ENCODE results near the gene TMEM202.

The TMEM202 gene

GRCh38 chr15:72365844-72366243 is 32.3 kb upstream of the TMEM202 start:
- TF ChIP-seq CTCF (IDR thresholded peaks at IDR 0.05; ENCODE audit: insufficient read depth, low read length, missing control alignments) = no peak
- ChIA-PET CTCF (interaction anchor here (1.5 kb wide), 1 partner anchor 10 kb away, joined by 3 read pairs; no protein-coding TSS in a partner anchor), POLR2A (no interaction called here)
- H3K4me3 ChIP-seq (ENCODE audit: low read depth, low read length) = no peak overlapping the region
- no peak for DNase-seq (ENCODE audit: low read depth, low spot score)

GRCh38 chr15:72368325-72368724 is 29.8 kb upstream of the TMEM202 start:
- no peak for DNase-seq (ENCODE audit: low read depth, low spot score)
- ChIA-PET CTCF (no interaction called here), POLR2A (no interaction called here)
- H3K4me3 ChIP-seq (ENCODE audit: low read depth, low read length) = no peak overlapping the region
- no peak for TF ChIP-seq CTCF (IDR thresholded peaks at IDR 0.05; ENCODE audit: insufficient read depth, low read length, missing control alignments)

- ChIA-PET CTCF (no interaction called here), POLR2A (no interaction called here)
- H3K4me3 ChIP-seq (ENCODE audit: low read depth, low read length) = no peak overlapping the region
- no peak for TF ChIP-seq CTCF (IDR thresholded peaks at IDR 0.05; ENCODE audit: insufficient read depth, low read length, missing control alignments)
- no peak for DNase-seq (ENCODE audit: low read depth, low spot score)
These were observed 29.2 kb upstream of the TMEM202 start for GRCh38 chr15:72368899-72369298.

- ChIA-PET CTCF (no interaction called here), POLR2A (no interaction called here)
- no peak overlapping the region for H3K4me3 ChIP-seq (ENCODE audit: low read depth, low read length)
- TF ChIP-seq CTCF (IDR thresholded peaks at IDR 0.05; ENCODE audit: insufficient read depth, low read length, missing control alignments) = no peak
- DNase-seq (ENCODE audit: low read depth, low spot score) = no peak
These were observed 28.1 kb upstream of the TMEM202 start for GRCh38 chr15:72369964-72370363.

GRCh38 chr15:72372361-72372760 is 25.7 kb upstream of the TMEM202 start:
- ChIA-PET POLR2A (no interaction called here), CTCF (no interaction called here)
- DNase-seq (ENCODE audit: low read depth, low spot score) = no peak
- no peak overlapping the region for H3K4me3 ChIP-seq (ENCODE audit: low read depth, low read length)
- TF ChIP-seq CTCF (IDR thresholded peaks at IDR 0.05; ENCODE audit: insufficient read depth, low read length, missing control alignments) = no peak

- H3K4me3 ChIP-seq (ENCODE audit: low read depth, low read length) = peak overlapping the region; percentile 95
- DNase-seq (ENCODE audit: low read depth, low spot score) = no peak
- TF ChIP-seq CTCF (IDR thresholded peaks at IDR 0.05; ENCODE audit: insufficient read depth, low read length, missing control alignments) = no peak
- ChIA-PET POLR2A (interaction anchor here (0.6 to 2.4 kb wide), 3 partner anchors 35 to 149 kb away, joined by 3 to 10 read pairs (median 3); no protein-coding TSS in a partner anchor), CTCF (interaction anchor here (0.6 to 1.0 kb wide), 2 partner anchors 63 to 190 kb away, joined by 3 to 4 read pairs; no protein-coding TSS in a partner anchor)
These were observed 22.6 kb upstream of the TMEM202 start for GRCh38 chr15:72375501-72375845.
